Kidney epithelial cell (primary cell): ENCODE data around the gene TMEM150A. TPM values are rescaled to one million over a fixed set of nuclear protein-coding genes. Genes with fewer than 3 reads are reported as not detected.

Source experiments
- DNase-seq: peaks from one replicate; pipeline ENCODE4 v3.0.0-alpha.2; 2010; ENCODE audit warnings: low read depth
- H3K27me3 ChIP-seq: 2 replicates; pipeline ENCODE4 v1.6.0; 2011; ENCODE audit warnings: low read length; ENCODE audit not compliant: control insufficient read depth, insufficient read depth
- H3K36me3 ChIP-seq: 2 replicates; pipeline ENCODE4 v1.5.1; 2011; ENCODE audit warnings: low read length; ENCODE audit not compliant: control insufficient read depth, insufficient read depth
- H3K4me3 ChIP-seq: 2 replicates; pipeline ENCODE4 v1.5.1; 2011; ENCODE audit warnings: low read depth, mild to moderate bottlenecking, control low read depth, low read length
- CTCF ChIP-seq: IDR thresholded peaks from 2 replicates; pipeline ENCODE4 v1.5.1; 2011; ENCODE audit warnings: mild to moderate bottlenecking, moderate library complexity, low read length, control low read depth, inconsistent platforms; ENCODE audit not compliant: insufficient read depth, poor library complexity, severe bottlenecking
- total RNA-seq: library from RNA; depleted of rRNA; stranded (reverse); fragments of >200 nt; gene quantifications from 2 replicates; pipeline ENCODE4 v1.2.3, GENCODE V29; 2015

TMEM150A gene
- total RNA-seq, 1 donor from 2014 or later: 19.1 TPM

GRCh38 chr2:85585781-85586105 is 16.8 kb downstream of the TMEM150A start:
- Histone ChIP-seq H3K27me3 (no peaks in the 10 kb centered on the region), H3K36me3 (no peaks in the 10 kb centered on the region), H3K4me3 (no peak overlapping the region)
- DNase-seq: no peak
- no peak for TF ChIP-seq CTCF

- DNase-seq: no peak
- H3K27me3 ChIP-seq: no peaks in the 10 kb centered on the region
- peak overlapping the region; percentile 39 for H3K4me3 ChIP-seq
- no peak for TF ChIP-seq CTCF
- no peaks in the 10 kb centered on the region for H3K36me3 ChIP-seq
Observed at GRCh38 chr2:85584857-85585780, 17.4 kb downstream of the TMEM150A start.

GRCh38 chr2:85584354-85584856 is 18.1 kb downstream of the TMEM150A start, which contains the start of gene VAMP5:
Gene VAMP5, plus strand, starts transcription at chr2:85584431. Its CDS starts 60 bp downstream, at chr2:85584491.
- Histone ChIP-seq H3K27me3 (no peaks in the 10 kb centered on the region), H3K4me3 (peak within 1 kb of the TSS; percentile 39), H3K36me3 (no peaks in the 10 kb centered on the region)
- DNase-seq: no peak
- no peak for TF ChIP-seq CTCF

- TF ChIP-seq CTCF: no peak
- DNase-seq: no peak
- peak overlapping the region; percentile 16 for H3K4me3 ChIP-seq
Observed at GRCh38 chr2:85583667-85584353, 18.7 kb downstream of the TMEM150A start.

GRCh38 chr2:85582492-85582891 is 20.0 kb downstream of the TMEM150A start:
- no peak for DNase-seq
- TF ChIP-seq CTCF: no peak
- no peak overlapping the region for H3K4me3 ChIP-seq
- no peaks in the 10 kb centered on the region for H3K27me3 ChIP-seq
- H3K36me3 ChIP-seq: no peaks in the 10 kb centered on the region

More at GRCh38 chr2:85583667-85584353, 18.7 kb downstream of the TMEM150A start:
- no peaks in the 10 kb centered on the region for H3K36me3 ChIP-seq
- H3K27me3 ChIP-seq: no peaks in the 10 kb centered on the region
